Gastrocnemius medialis (tissue), 4 donors: ENCODE data around the gene MAP7. TPM values are rescaled to one million over a fixed set of nuclear protein-coding genes. Genes with fewer than 3 reads are reported as not detected.

Source experiments
- ATAC-seq, 2 donors: fragments of 150-250 bp; one replicate each; pipeline ENCODE4 v1.9.1; 2016
- DNase-seq, 2 donors: peaks; one replicate each; pipeline ENCODE4 v3.0.0-alpha.2; 2019
- H3K27ac ChIP-seq, 4 donors: fragments of 200-600 bp; sonication (generic); 1 replicate in 1 of 4; 2 replicates in 3 of 4; pipeline ENCODE4 v1.5.1; 2016 to 2018; ENCODE audit warnings: mild to moderate bottlenecking in 2 of 4, moderate library complexity in 1 of 4
- H3K27me3 ChIP-seq, 3 donors: fragments of 200-600 bp; sonication (generic) in 2 of 3; 1 replicate in 1 of 3; 2 replicates in 2 of 3; pipeline versions ENCODE4 v1.5.1 to v1.6.0; 2016 to 2019; ENCODE audit warnings: mild to moderate bottlenecking in 1 of 3, moderate library complexity in 1 of 3
- H3K36me3 ChIP-seq, 2 donors: fragments of 200-600 bp; sonication (generic) in 1 of 2; one replicate each; pipeline ENCODE4 v1.5.1; 2017 to 2018
- H3K4me1 ChIP-seq, 2 donors: fragments of 200-600 bp; sonication (generic) in 1 of 2; one replicate each; pipeline ENCODE4 v1.5.1; 2016 to 2017; ENCODE audit warnings: mild to moderate bottlenecking in 2 of 2
- H3K4me3 ChIP-seq, 4 donors: fragments of 200-600 bp; sonication (generic) in 3 of 4; 1 replicate in 1 of 4; 2 replicates in 3 of 4; pipeline ENCODE4 v1.5.1; 2016 to 2019; ENCODE audit warnings: mild to moderate bottlenecking in 2 of 4
- H3K9me3 ChIP-seq, 3 donors: fragments of 200-600 bp; sonication (generic) in 2 of 3; 1 replicate in 1 of 3; 2 replicates in 2 of 3; pipeline ENCODE4 v1.5.1; 2016 to 2019
- CTCF ChIP-seq, 5 experiments: fragments of 450-650 bp in 3 of 5; fragments of 200-600 bp in 2 of 5; sonication (generic) in 2 of 5; IDR thresholded peaks in 4 of 5; conservative IDR thresholded peaks in 1 of 5; 1 replicate in 4 of 5; 2 replicates in 1 of 5; pipeline ENCODE4 v1.5.1; 2016 to 2019; ENCODE audit warnings: antibody characterized with exemption in 5 of 5, mild to moderate bottlenecking in 3 of 5, moderate library complexity in 3 of 5
- POLR2A ChIP-seq, 2 donors: fragments of 450-650 bp; IDR thresholded peaks; one replicate each; pipeline ENCODE4 v1.6.1; 2017; ENCODE audit warnings: antibody characterized with exemption in 2 of 2, mild to moderate bottlenecking in 2 of 2, moderate library complexity in 2 of 2
- in situ Hi-C, 4 donors: fragments of 200-750 bp; cut with MboI; loops; one replicate each; pipeline versions ENCODE4 v1.15.0 to v1.8.0; 2017; ENCODE audit warnings: low sequenced_read_pairs in 4 of 4
- intact Hi-C: fragments of 100-400 bp; cut with DNase I; formaldehyde crosslinking; loops from one replicate; pipeline ENCODE4 v1.15.1; 2023; ENCODE audit warnings: low total_unique reads
- total RNA-seq, 4 donors: library from RNA; depleted of rRNA; stranded (reverse); fragments of >200 nt; gene quantifications; one replicate each; pipeline versions ENCODE4 v1.1.0 to v1.2.3, GENCODE V29; 2016

The MAP7 gene
- total RNA-seq, 4 donors from 2014 or later = 0.22 to 0.56 (median 0.39) TPM

GRCh38 chr6:136566851-136567250 lies 16.6 kb upstream of the MAP7 start:
- Histone ChIP-seq H3K36me3 (no peaks in the 10 kb centered on the region), H3K27me3 (no peaks in the 10 kb centered on the region), H3K27ac (no peak overlapping the region), H3K9me3 (peaks cover 0 to 6% (median 0%) of the 10 kb centered on the region in 3 donors), H3K4me3 (no peak overlapping the region), H3K4me1 (no peaks in the 10 kb centered on the region)
- DNase-seq = no peak
- ATAC-seq = no peak
- intact Hi-C loops (no loop called here), in situ Hi-C loops (no loop called here)
- no peak for TF ChIP-seq CTCF (IDR thresholded peaks at IDR 0.05 in 4 of 5, conservative IDR thresholded peaks at IDR 0.05 in 1 of 5)

- Histone ChIP-seq H3K27me3 (no peaks in the 10 kb centered on the region), H3K4me3 (no peak overlapping the region), H3K36me3 (no peaks in the 10 kb centered on the region), H3K27ac (no peak overlapping the region), H3K9me3 (peaks cover 0 to 3% (median 0%) of the 10 kb centered on the region in 3 donors), H3K4me1 (no peaks in the 10 kb centered on the region)
- DNase-seq = no peak
- in situ Hi-C loops (no loop called here), intact Hi-C loops (no loop called here)
- TF ChIP-seq CTCF (IDR thresholded peaks at IDR 0.05 in 4 of 5, conservative IDR thresholded peaks at IDR 0.05 in 1 of 5) (no peak), POLR2A (IDR thresholded peaks at IDR 0.05) (no peak)
- no peak for ATAC-seq
These were observed 15.8 kb upstream of the MAP7 start for GRCh38 chr6:136566007-136566487.

GRCh38 chr6:136564180-136564579 lies 14.0 kb upstream of the MAP7 start:
- Histone ChIP-seq H3K27ac (no peak overlapping the region), H3K4me3 (no peak overlapping the region), H3K9me3 (no peaks in the 10 kb centered on the region), H3K27me3 (no peaks in the 10 kb centered on the region), H3K4me1 (no peaks in the 10 kb centered on the region), H3K36me3 (peaks cover 0 to 5% of the 10 kb centered on the region in 2 donors)
- ATAC-seq (no peak), DNase-seq (no peak)
- TF ChIP-seq POLR2A (IDR thresholded peaks at IDR 0.05) (no peak), CTCF (IDR thresholded peaks at IDR 0.05 in 4 of 5, conservative IDR thresholded peaks at IDR 0.05 in 1 of 5) (no peak)
- intact Hi-C loops (no loop called here), in situ Hi-C loops (no loop called here)

GRCh38 chr6:136563386-136564152 lies 13.3 kb upstream of the MAP7 start:
- in situ Hi-C loops (no loop called here), intact Hi-C loops (no loop called here)
- Histone ChIP-seq H3K4me1 (no peaks in the 10 kb centered on the region), H3K27me3 (no peaks in the 10 kb centered on the region), H3K9me3 (no peaks in the 10 kb centered on the region), H3K36me3 (peaks cover 0 to 11% of the 10 kb centered on the region in 2 donors), H3K4me3 (no peak overlapping the region), H3K27ac (no peak overlapping the region)
- ATAC-seq (no peak), DNase-seq (no peak)
- TF ChIP-seq CTCF (IDR thresholded peaks at IDR 0.05 in 4 of 5, conservative IDR thresholded peaks at IDR 0.05 in 1 of 5) = no peak
- no peak for TF ChIP-seq POLR2A (IDR thresholded peaks at IDR 0.05)
